Measurements from ENCODE around the gene ADGRD1. TPM values are rescaled to one million over a fixed set of nuclear protein-coding genes. Genes with fewer than 3 reads are reported as not detected.

ADGRD1 gene
- total and polyA plus RNA-seq, 2 of the 8 experiments (the other 6 are each of a cell fraction or from before 2014, with no cell fraction given), result 0.36 to 0.48 TPM

- H3K27ac ChIP-seq (ENCODE audit: low read depth, low read length), result no peak overlapping the region
- H3K79me1 ChIP-seq (ENCODE audit: low read depth, low read length), result no peaks in the 10 kb centered on the region
- no peak overlapping the region for H4K8ac ChIP-seq (ENCODE audit: extremely low read depth, insufficient read depth, low read length)
- H3K9me3 ChIP-seq (ENCODE audit: insufficient read depth in 2 of 2, low read depth in 1 of 2, low read length in 1 of 2), result no peaks in the 10 kb centered on the region; a peak in 2 of 4 replicates
- H2BK12ac ChIP-seq (ENCODE audit: low read depth, low read length), result no peak overlapping the region
- H3K4me3 ChIP-seq (ENCODE audit: extremely low read depth in 1 of 4, insufficient read depth in 2 of 4, low read depth in 3 of 4, low read length in 4 of 4), result no peak overlapping the region
- no peak overlapping the region for H2AFZ ChIP-seq (ENCODE audit: low read length)
- no peak overlapping the region for H3K18ac ChIP-seq (ENCODE audit: extremely low read depth, low read length)
- FAIRE-seq, result no peak
- H3K23ac ChIP-seq (ENCODE audit: insufficient read length), result no peak overlapping the region
- no peak overlapping the region for H3K4me2 ChIP-seq (ENCODE audit: insufficient read depth in 1 of 2, low read depth in 2 of 2, low read length in 2 of 2)
- CTCF ChIA-PET (ENCODE audit: partially characterized antibody), result interaction anchor here (1.6 to 4.6 kb wide), 6 partner anchors 32 to 638 kb away, joined by 3 to 43 read pairs (median 12); no protein-coding TSS in a partner anchor
- no peak overlapping the region for H3K56ac ChIP-seq (replicated peaks; ENCODE audit: insufficient read length, low read depth, low read length)
- POLR2A ChIA-PET (ENCODE audit: partially characterized antibody), result no interaction called here
- H2BK20ac ChIP-seq (ENCODE audit: low read length), result no peak overlapping the region
- no peaks in the 10 kb centered on the region for H4K20me1 ChIP-seq (replicated peaks in 1 of 2; ENCODE audit: control insufficient read depth in 1 of 2, insufficient read depth in 2 of 2, low read length in 2 of 2)
- DNase-seq (ENCODE audit: low read depth in 1 of 2, low spot score in 2 of 2), result no peak
- no peak overlapping the region for H3K14ac ChIP-seq (ENCODE audit: insufficient read length)
- H3K4ac ChIP-seq (replicated peaks; ENCODE audit: insufficient read length, low read depth, low read length), result no peak overlapping the region
- no peak overlapping the region for H2BK120ac ChIP-seq (replicated peaks; ENCODE audit: low read depth, low read length)
- no peaks in the 10 kb centered on the region; a peak in 1 of 7 replicates for H3K27me3 ChIP-seq (replicated peaks in 1 of 4; ENCODE audit: control insufficient read depth in 3 of 4, extremely low read depth in 1 of 4, insufficient read depth in 3 of 4, low read length in 3 of 4)
- H4K5ac ChIP-seq (ENCODE audit: insufficient read length, low read depth, low read length), result no peak overlapping the region
- H2BK15ac ChIP-seq (ENCODE audit: low read length), result no peak overlapping the region
- no peaks in the 10 kb centered on the region for H3K79me2 ChIP-seq (ENCODE audit: control insufficient read depth in 1 of 2, insufficient read depth in 2 of 2, low read length in 2 of 2)
- peaks cover 0 to 2% (median 1%) of the 10 kb centered on the region in 4 experiments; a peak in 3 of 7 replicates for H3K4me1 ChIP-seq (replicated peaks in 1 of 4; ENCODE audit: control insufficient read depth in 3 of 4, insufficient read depth in 4 of 4, low read length in 3 of 4)
- H2BK5ac ChIP-seq (ENCODE audit: low read depth, low read length), result no peak overlapping the region
- WGBS, 2 experiments (ENCODE audit: extremely low coverage in 1 of 2, insufficient coverage in 1 of 2, insufficient read length in 1 of 2, insufficient replicate concordance in 2 of 2, low coverage in 1 of 2, low lambda C conversion rate in 2 of 2, missing lambda C conversion rate in 1 of 2), result 92% methylated on average over 13 of the region's 13 CpGs; no CpG with 5 or more reads in 1 of the 2 experiments
- H4K91ac ChIP-seq (replicated peaks; ENCODE audit: insufficient read length, low read length), result no peak overlapping the region
- H3K9ac ChIP-seq (replicated peaks in 1 of 4; ENCODE audit: extremely low read depth in 1 of 4, low read depth in 3 of 4, low read length in 3 of 4), result no peak overlapping the region
- no peaks in the 10 kb centered on the region for H3K36me3 ChIP-seq (ENCODE audit: control insufficient read depth in 2 of 4, insufficient read depth in 4 of 4, low read length in 3 of 4)
- no peaks in the 10 kb centered on the region for H3K23me2 ChIP-seq (ENCODE audit: low read depth, low read length)
- no peak overlapping the region for H2AK5ac ChIP-seq (ENCODE audit: low read depth, low read length)
- no peak for TF ChIP-seq BACH1 (IDR thresholded peaks at IDR 0.05; ENCODE audit: low read length)
- no peak for TF ChIP-seq HDAC6 (IDR thresholded peaks at IDR 0.05; ENCODE audit: low read depth, low read length)
- TF ChIP-seq JUN (IDR thresholded peaks at IDR 0.05; ENCODE audit: low read depth, low read length), result no peak
- TF ChIP-seq TEAD4 (IDR thresholded peaks at IDR 0.05; ENCODE audit: low read depth, low read length), result no peak
- no peak for TF ChIP-seq SP4 (IDR thresholded peaks at IDR 0.05; ENCODE audit: low read length)
- no peak for TF ChIP-seq USF2 (IDR thresholded peaks at IDR 0.05; ENCODE audit: low read length)
- no peak for TF ChIP-seq GABPA (IDR thresholded peaks at IDR 0.05; ENCODE audit: borderline replicate concordance, insufficient read depth, low read length)
- TF ChIP-seq CHD1 (IDR thresholded peaks at IDR 0.05; ENCODE audit: low read depth, low read length), result no peak
- TF ChIP-seq NRF1 (IDR thresholded peaks at IDR 0.05; ENCODE audit: low read depth, low read length), result no peak
- no peak for TF ChIP-seq SP2 (IDR thresholded peaks at IDR 0.05; ENCODE audit: low read length)
- no peak for TF ChIP-seq SIX5 (IDR thresholded peaks at IDR 0.05; ENCODE audit: low read depth, low read length)
- TF ChIP-seq CREB1 (IDR thresholded peaks at IDR 0.05), result no peak
Observed at GRCh38 chr12:130917607-130918006, 36.1 kb upstream of the ADGRD1 start.

Data from H1 (cell line).